H9 (cell line): ENCODE data around the gene ANKMY2. TPM values are rescaled to one million over a fixed set of nuclear protein-coding genes. Genes with fewer than 3 reads are reported as not detected.

Experiments
- DNase-seq: peaks from one replicate; pipeline ENCODE4 v3.0.0-alpha.2; 2017
- H2AFZ ChIP-seq: one replicate; pipeline ENCODE4 v1.6.1; 2013; ENCODE audit warnings: mild to moderate bottlenecking, low read length, control low read depth, moderate library complexity
- H2AK5ac ChIP-seq: 2 replicates; pipeline ENCODE4 v1.6.1; 2013; ENCODE audit warnings: low read length, control low read depth, mixed read lengths; ENCODE audit not compliant: insufficient read length
- H2BK120ac ChIP-seq: one replicate; pipeline ENCODE4 v1.6.1; 2013; ENCODE audit warnings: low read depth, mild to moderate bottlenecking, low read length, control low read depth, inconsistent platforms; ENCODE audit not compliant: poor library complexity, severe bottlenecking
- H2BK12ac ChIP-seq: 2 replicates; pipeline ENCODE4 v1.6.1; 2013; ENCODE audit warnings: low read length, control low read depth, mixed read lengths, low read depth; ENCODE audit not compliant: insufficient read length
- H2BK15ac ChIP-seq: 2 replicates; pipeline ENCODE4 v1.6.1; 2013; ENCODE audit warnings: low read depth, low read length, control low read depth
- H2BK20ac ChIP-seq: one replicate; pipeline ENCODE4 v1.6.1; 2013; ENCODE audit warnings: low read depth, mild to moderate bottlenecking, low read length, control low read depth, inconsistent platforms; ENCODE audit not compliant: poor library complexity, severe bottlenecking
- H2BK5ac ChIP-seq: 2 replicates; pipeline ENCODE4 v1.6.1; 2013; ENCODE audit warnings: low read length, control low read depth, mixed read lengths; ENCODE audit not compliant: insufficient read length
- H3K14ac ChIP-seq: 2 replicates; pipeline ENCODE4 v1.6.1; 2013; ENCODE audit warnings: low read length, control low read depth; ENCODE audit not compliant: insufficient read depth
- H3K18ac ChIP-seq: 2 replicates; pipeline ENCODE4 v1.6.1; 2013; ENCODE audit warnings: low read depth, mild to moderate bottlenecking, mixed read lengths, low read length, control low read depth; ENCODE audit not compliant: insufficient read length
- H3K23ac ChIP-seq: 2 replicates; pipeline ENCODE4 v1.6.1; 2013; ENCODE audit warnings: low read length, control low read depth, mixed read lengths, low read depth; ENCODE audit not compliant: insufficient read length
- H3K23me2 ChIP-seq: 2 replicates; pipeline ENCODE4 v1.6.1; 2013; ENCODE audit warnings: low read depth, mild to moderate bottlenecking, mixed read lengths, low read length, control low read depth; ENCODE audit not compliant: insufficient read length, poor library complexity, severe bottlenecking
- H3K27ac ChIP-seq: 2 replicates; pipeline ENCODE4 v1.5.1; 2013; ENCODE audit warnings: low read length, control low read depth, mixed read lengths, low read depth; ENCODE audit not compliant: insufficient read length
- H3K27me3 ChIP-seq: 2 replicates; pipeline ENCODE4 v1.6.1; 2013; ENCODE audit warnings: low read length, control low read depth, inconsistent platforms; ENCODE audit not compliant: insufficient read depth
- H3K4ac ChIP-seq: 2 replicates; pipeline ENCODE4 v1.6.1; 2013; ENCODE audit warnings: low read depth, mild to moderate bottlenecking, control low read depth, inconsistent platforms, low read length, moderate library complexity
- H3K4me1 ChIP-seq: 2 replicates; pipeline ENCODE4 v1.6.1; 2013; ENCODE audit warnings: low read length, control low read depth, inconsistent platforms; ENCODE audit not compliant: insufficient read depth
- H3K4me2 ChIP-seq: 2 replicates; pipeline ENCODE4 v1.6.1; 2013; ENCODE audit warnings: low read length, control low read depth, mixed read lengths; ENCODE audit not compliant: insufficient read length, insufficient read depth
- H3K56ac ChIP-seq: 2 replicates; pipeline ENCODE4 v1.6.1; 2013; ENCODE audit warnings: low read depth, mild to moderate bottlenecking, mixed read lengths, low read length, control low read depth; ENCODE audit not compliant: insufficient read length
- H3K79me1 ChIP-seq: 2 replicates; pipeline ENCODE4 v1.6.1; 2013; ENCODE audit warnings: low read depth, mild to moderate bottlenecking, moderate library complexity, low read length, control low read depth, inconsistent platforms; ENCODE audit not compliant: insufficient read depth, poor library complexity, severe bottlenecking
- H3K79me2 ChIP-seq: 2 replicates; pipeline ENCODE4 v1.6.1; 2013; ENCODE audit warnings: low read length, control low read depth, inconsistent platforms; ENCODE audit not compliant: insufficient read depth
- H3K9ac ChIP-seq: 2 replicates; pipeline ENCODE4 v1.6.1; 2013; ENCODE audit warnings: low read length, control low read depth, mixed read lengths; ENCODE audit not compliant: insufficient read length; ENCODE audit errors: extremely low read depth
- H3K9me3 ChIP-seq: one replicate; pipeline ENCODE4 v1.6.1; 2013; ENCODE audit warnings: low read depth, low read length, inconsistent platforms; ENCODE audit not compliant: control insufficient read depth
- H3T11ph ChIP-seq: one replicate; pipeline ENCODE4 v1.6.1; 2013; ENCODE audit warnings: mild to moderate bottlenecking, low read length, control low read depth, inconsistent platforms
- H4K20me1 ChIP-seq: one replicate; pipeline ENCODE4 v1.6.1; 2013; ENCODE audit not compliant: control insufficient read depth, insufficient read length, insufficient read depth
- H4K5ac ChIP-seq: 2 replicates; pipeline ENCODE4 v1.6.1; 2013; ENCODE audit warnings: low read depth, mild to moderate bottlenecking, mixed read lengths, low read length, control low read depth; ENCODE audit not compliant: insufficient read length
- H4K8ac ChIP-seq: replicated peaks from 2 replicates; pipeline ENCODE4 v1.6.1; 2013; ENCODE audit warnings: low read length, control low read depth, mixed read lengths, low read depth; ENCODE audit not compliant: insufficient read length
- H4K91ac ChIP-seq: 2 replicates; pipeline ENCODE4 v1.6.1; 2013; ENCODE audit warnings: low read depth, mild to moderate bottlenecking, moderate library complexity, mixed read lengths, low read length, control low read depth; ENCODE audit not compliant: insufficient read length
- H3K27ac Mint-ChIP-seq, 3 experiments: 2 replicates in 2 of 3; 3 replicates in 1 of 3; pipeline ENCODE4 v1.8.0; 2020 to 2021; ENCODE audit warnings: mixed read lengths in 3 of 3, mild to moderate bottlenecking in 1 of 3, moderate library complexity in 1 of 3
- H3K27me3 Mint-ChIP-seq: 2 replicates; pipeline ENCODE4 v1.8.0; 2021; ENCODE audit warnings: low read depth, mild to moderate bottlenecking, moderate library complexity, mixed read lengths
- H3K36me3 Mint-ChIP-seq, 3 experiments: 2 replicates in 2 of 3; 3 replicates in 1 of 3; pipeline ENCODE4 v1.8.0; 2020 to 2021; ENCODE audit warnings: low read depth in 3 of 3, mixed read lengths in 3 of 3; ENCODE audit not compliant: insufficient read depth in 1 of 3
- H3K4me1 Mint-ChIP-seq, 2 experiments: 2 replicates each; pipeline ENCODE4 v1.8.0; 2020; ENCODE audit warnings: mixed read lengths in 2 of 2
- H3K4me3 Mint-ChIP-seq, 2 experiments: 2 replicates in 1 of 2; 3 replicates in 1 of 2; pipeline ENCODE4 v1.8.0; 2020 to 2021; ENCODE audit warnings: mild to moderate bottlenecking in 2 of 2, mixed read lengths in 2 of 2, moderate library complexity in 1 of 2
- H3K9me3 Mint-ChIP-seq, 2 experiments: 2 replicates in 1 of 2; 3 replicates in 1 of 2; pipeline ENCODE4 v1.8.0; 2020; ENCODE audit warnings: mild to moderate bottlenecking in 2 of 2, mixed read lengths in 2 of 2, moderate library complexity in 1 of 2
- CTCF ChIP-seq: fragments of 200-600 bp; sonication (generic); conservative IDR thresholded peaks from 3 replicates; pipeline ENCODE4 v1.8.0; 2021; ENCODE audit warnings: antibody characterized with exemption, mild to moderate bottlenecking
- WGBS: extraction: QIAGEN DNeasy Blood & Tissue Kit; methylation state at CpG from one replicate; pipeline ENCODE4 v1.1.7; 2013; ENCODE audit warnings: missing lambda C conversion rate, low lambda C conversion rate, mixed read lengths; ENCODE audit not compliant: insufficient read length; ENCODE audit errors: extremely low coverage; 5-methylcytosine and 5-hydroxymethylcytosine counted together
- total RNA-seq: library from RNA; stranded (reverse); gene quantifications from 2 replicates; pipeline ENCODE4 v1.2.1, GENCODE V29; 2021

Gene ANKMY2
- total RNA-seq, 1 experiment from 2014 or later, result 12.7 TPM

DNA sequence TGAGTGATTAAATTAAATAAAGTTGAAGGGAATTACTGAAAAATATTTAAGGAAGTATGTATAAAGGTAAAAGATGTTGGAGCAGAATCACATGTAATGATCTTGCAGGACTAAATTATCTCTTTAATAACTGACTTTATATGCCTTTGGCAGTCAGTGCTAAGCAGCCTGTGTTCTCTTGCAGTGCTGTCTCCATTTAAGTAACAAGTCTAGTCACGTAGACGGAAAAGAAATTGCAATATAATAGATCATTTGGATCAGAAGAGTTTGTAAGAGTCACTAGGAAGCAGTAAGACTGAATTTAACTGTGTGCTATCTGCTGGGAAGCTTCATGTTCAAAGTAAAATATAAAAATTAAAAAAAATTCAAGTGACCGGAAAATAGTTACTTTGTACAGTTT lies 21.8 kb upstream of the ANKMY2 start:
- H3K36me3 Mint-ChIP-seq, result peaks cover 18 to 32% (median 25%) of the 10 kb centered on the region in 3 experiments
- peaks cover 41% of the 10 kb centered on the region in 2 experiments for H3K4me1 Mint-ChIP-seq
- Histone ChIP-seq H2BK120ac (no peak overlapping the region), H2BK12ac (no peak overlapping the region), H3K27ac (no peak overlapping the region), H3T11ph (no peak overlapping the region), H4K91ac (no peak overlapping the region), H4K20me1 (no peaks in the 10 kb centered on the region), H2BK15ac (no peak overlapping the region; the same call in 1 of the 2 replicates), H2AK5ac (no peak overlapping the region), H3K4ac (no peak overlapping the region), H3K79me2 (no peaks in the 10 kb centered on the region; the same call in 1 of the 2 replicates), H3K9me3 (no peaks in the 10 kb centered on the region), H4K5ac (no peak overlapping the region), H3K14ac (no peak overlapping the region), H3K27me3 (no peaks in the 10 kb centered on the region), H3K79me1 (no peaks in the 10 kb centered on the region), H3K9ac (no peak overlapping the region), H2BK5ac (no peak overlapping the region), H3K4me2 (no peak overlapping the region), H3K4me1 (peaks cover 3% of the 10 kb centered on the region; the same call in 1 of the 2 replicates), H3K56ac (no peak overlapping the region), H3K18ac (no peak overlapping the region), H2AFZ (no peak overlapping the region), H2BK20ac (no peak overlapping the region), H4K8ac (no peak overlapping the region), H3K23me2 (no peaks in the 10 kb centered on the region), H3K23ac (no peak overlapping the region)
- TF ChIP-seq CTCF, result no peak
- no peaks in the 10 kb centered on the region for H3K27me3 Mint-ChIP-seq
- H3K4me3 Mint-ChIP-seq, result no peak overlapping the region
- no peaks in the 10 kb centered on the region for H3K9me3 Mint-ChIP-seq
- WGBS, result no CpG with 5 or more reads among the region's 3 CpGs
- H3K27ac Mint-ChIP-seq, result peak overlapping the region in 1 of 3 experiments; percentile 83; a peak in 2 of 7 replicates
- no peak for DNase-seq
